ENCODE data around the gene ANKDD1A.

DNA sequence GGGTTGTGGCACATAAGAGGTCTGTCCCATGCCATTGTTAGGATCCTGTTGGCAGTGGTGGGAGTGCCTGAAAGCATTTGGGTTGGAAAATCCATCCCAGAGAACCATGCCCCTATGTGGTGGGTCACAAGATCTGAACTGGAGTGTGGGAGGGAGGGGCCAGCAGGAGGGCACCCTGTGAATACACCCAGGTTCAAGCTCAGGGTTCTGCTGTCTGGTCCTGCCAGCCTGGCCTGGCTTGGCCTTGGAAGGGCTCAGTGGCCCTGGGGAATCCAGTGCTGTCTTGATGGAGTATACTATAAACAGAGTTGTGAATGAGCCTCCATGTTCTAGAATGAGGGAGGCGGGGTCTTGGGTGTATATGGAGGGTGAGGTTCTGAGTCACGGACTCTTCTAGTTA is 11.8 kb downstream of the ANKDD1A start:
- TF ChIP-seq POLR2A (IDR thresholded peaks at IDR 0.05; ENCODE audit: low read length), result no peak
- no peak for TF ChIP-seq GATA1 (IDR thresholded peaks at IDR 0.05; ENCODE audit: low read depth, low read length)
